ENCODE data around the gene MYO15A.

DNA sequence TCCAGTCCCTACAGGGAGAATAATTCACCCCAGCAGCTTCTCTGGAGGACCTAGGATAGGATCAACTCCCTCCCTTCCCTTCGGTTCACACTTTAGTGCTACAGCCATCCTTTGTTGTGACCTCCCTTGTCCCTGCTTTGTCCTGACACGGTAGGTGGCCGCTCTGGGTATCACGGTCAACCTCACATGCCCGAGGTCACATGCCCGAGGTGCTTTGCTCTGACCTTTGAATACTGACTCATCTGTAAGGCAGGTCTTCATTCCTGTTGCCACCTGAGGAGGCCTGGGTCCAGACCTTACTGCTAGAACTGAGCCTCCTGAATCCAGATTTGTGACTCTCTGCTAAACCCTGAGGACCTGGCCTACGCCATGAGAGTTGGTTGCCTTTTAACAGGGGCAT lies 94.8 kb downstream of the MYO15A start:
- no peak for TF ChIP-seq POLR2A (IDR thresholded peaks at IDR 0.05; ENCODE audit: low read depth, low read length)
- TF ChIP-seq SMC3 (IDR thresholded peaks at IDR 0.05; ENCODE audit: low read depth, low read length) = no peak
- TF ChIP-seq, protein P1, sequence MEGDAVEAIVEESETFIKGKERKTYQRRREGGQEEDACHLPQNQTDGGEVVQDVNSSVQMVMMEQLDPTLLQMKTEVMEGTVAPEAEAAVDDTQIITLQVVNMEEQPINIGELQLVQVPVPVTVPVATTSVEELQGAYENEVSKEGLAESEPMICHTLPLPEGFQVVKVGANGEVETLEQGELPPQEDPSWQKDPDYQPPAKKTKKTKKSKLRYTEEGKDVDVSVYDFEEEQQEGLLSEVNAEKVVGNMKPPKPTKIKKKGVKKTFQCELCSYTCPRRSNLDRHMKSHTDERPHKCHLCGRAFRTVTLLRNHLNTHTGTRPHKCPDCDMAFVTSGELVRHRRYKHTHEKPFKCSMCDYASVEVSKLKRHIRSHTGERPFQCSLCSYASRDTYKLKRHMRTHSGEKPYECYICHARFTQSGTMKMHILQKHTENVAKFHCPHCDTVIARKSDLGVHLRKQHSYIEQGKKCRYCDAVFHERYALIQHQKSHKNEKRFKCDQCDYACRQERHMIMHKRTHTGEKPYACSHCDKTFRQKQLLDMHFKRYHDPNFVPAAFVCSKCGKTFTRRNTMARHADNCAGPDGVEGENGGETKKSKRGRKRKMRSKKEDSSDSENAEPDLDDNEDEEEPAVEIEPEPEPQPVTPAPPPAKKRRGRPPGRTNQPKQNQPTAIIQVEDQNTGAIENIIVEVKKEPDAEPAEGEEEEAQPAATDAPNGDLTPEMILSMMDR (conservative IDR thresholded peaks at IDR 0.05; ENCODE audit: low read depth, low read length) = no peak
- TF ChIP-seq, protein P2, sequence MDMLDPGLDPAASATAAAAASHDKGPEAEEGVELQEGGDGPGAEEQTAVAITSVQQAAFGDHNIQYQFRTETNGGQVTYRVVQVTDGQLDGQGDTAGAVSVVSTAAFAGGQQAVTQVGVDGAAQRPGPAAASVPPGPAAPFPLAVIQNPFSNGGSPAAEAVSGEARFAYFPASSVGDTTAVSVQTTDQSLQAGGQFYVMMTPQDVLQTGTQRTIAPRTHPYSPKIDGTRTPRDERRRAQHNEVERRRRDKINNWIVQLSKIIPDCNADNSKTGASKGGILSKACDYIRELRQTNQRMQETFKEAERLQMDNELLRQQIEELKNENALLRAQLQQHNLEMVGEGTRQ (IDR thresholded peaks at IDR 0.05; ENCODE audit: low read depth, low read length) = no peak
- TF ChIP-seq RCOR1 (IDR thresholded peaks at IDR 0.05; ENCODE audit: insufficient replicate concordance, low read length) = no peak
